GM12892 (cell line): ENCODE measurements around the gene PAXX.
"Not testable (repeated sequence)": the region's sequence is repeated elsewhere in the genome, so short reads cannot be mapped to it uniquely, and the experiment has no call there.

Experiments used
- POLR2A ChIP-seq: IDR thresholded peaks from 2 replicates; pipeline ENCODE4 v1.6.1; 2011; ENCODE audit warnings: low read depth, low read length, control low read depth
- POLR2AphosphoS5 ChIP-seq: IDR thresholded peaks from 2 replicates; pipeline ENCODE4 v1.6.1; 2011; ENCODE audit warnings: low read depth, low read length, control low read depth

GRCh38 chr9:137004285-137004684 lies 12.1 kb downstream of the PAXX start:
- not testable (repeated sequence) for TF ChIP-seq POLR2A, POLR2AphosphoS5
